ENCODE measurements around the gene DRC3. TPM values are rescaled to one million over a fixed set of nuclear protein-coding genes. Genes with fewer than 3 reads are reported as not detected.

The DRC3 gene
- total RNA-seq, 2 donors from 2014 or later: 2.0 to 2.6 TPM

DNA sequence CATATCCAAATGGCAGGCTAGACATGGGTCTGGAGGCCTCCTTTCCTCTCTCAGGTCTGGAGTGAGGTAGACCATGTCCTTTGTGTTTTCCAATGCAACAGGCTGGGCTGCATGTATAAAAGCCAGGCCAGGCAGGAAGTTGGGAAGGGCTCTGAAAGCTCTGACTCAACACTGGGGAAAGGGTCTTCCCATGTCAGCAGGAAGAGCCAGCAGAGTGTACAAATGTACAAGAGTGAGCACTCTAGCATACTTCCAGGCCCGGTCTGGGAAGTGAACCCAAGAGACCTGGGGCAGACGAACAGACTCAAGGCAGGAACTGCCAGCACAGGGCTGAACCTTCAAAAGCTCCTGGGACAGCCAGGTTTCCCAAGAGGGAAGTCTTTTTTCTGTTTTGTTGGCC lies 59.3 kb downstream of the DRC3 start:
- H3K4me1 Mint-ChIP-seq: peaks cover 28% of the 10 kb centered on the region
- DNase-seq: no peak
- Histone ChIP-seq H3K4me3 (ENCODE audit: low read length) (no peak overlapping the region), H3K9me3 (ENCODE audit: control insufficient read depth, low read length) (no peaks in the 10 kb centered on the region), H3K27me3 (ENCODE audit: control insufficient read depth, insufficient read depth, low read length, poor library complexity, severe bottlenecking) (no peaks in the 10 kb centered on the region), H3K27ac (ENCODE audit: low read depth, low read length) (no peak overlapping the region), H3K9ac (ENCODE audit: extremely low read depth, low read length, poor library complexity, severe bottlenecking) (no peak overlapping the region), H3K4me1 (ENCODE audit: control insufficient read depth, insufficient read depth, low read length) (no peaks in the 10 kb centered on the region), H3K36me3 (ENCODE audit: control insufficient read depth, insufficient read depth, low read length) (peaks cover 47% of the 10 kb centered on the region)
- H3K9me3 Mint-ChIP-seq: no peaks in the 10 kb centered on the region
- TF ChIP-seq, protein P1, sequence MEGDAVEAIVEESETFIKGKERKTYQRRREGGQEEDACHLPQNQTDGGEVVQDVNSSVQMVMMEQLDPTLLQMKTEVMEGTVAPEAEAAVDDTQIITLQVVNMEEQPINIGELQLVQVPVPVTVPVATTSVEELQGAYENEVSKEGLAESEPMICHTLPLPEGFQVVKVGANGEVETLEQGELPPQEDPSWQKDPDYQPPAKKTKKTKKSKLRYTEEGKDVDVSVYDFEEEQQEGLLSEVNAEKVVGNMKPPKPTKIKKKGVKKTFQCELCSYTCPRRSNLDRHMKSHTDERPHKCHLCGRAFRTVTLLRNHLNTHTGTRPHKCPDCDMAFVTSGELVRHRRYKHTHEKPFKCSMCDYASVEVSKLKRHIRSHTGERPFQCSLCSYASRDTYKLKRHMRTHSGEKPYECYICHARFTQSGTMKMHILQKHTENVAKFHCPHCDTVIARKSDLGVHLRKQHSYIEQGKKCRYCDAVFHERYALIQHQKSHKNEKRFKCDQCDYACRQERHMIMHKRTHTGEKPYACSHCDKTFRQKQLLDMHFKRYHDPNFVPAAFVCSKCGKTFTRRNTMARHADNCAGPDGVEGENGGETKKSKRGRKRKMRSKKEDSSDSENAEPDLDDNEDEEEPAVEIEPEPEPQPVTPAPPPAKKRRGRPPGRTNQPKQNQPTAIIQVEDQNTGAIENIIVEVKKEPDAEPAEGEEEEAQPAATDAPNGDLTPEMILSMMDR (conservative IDR thresholded peaks at IDR 0.05): no peak
- 92 to 93% methylated on average over 2 of the region's 2 CpGs for WGBS, 2 experiments (ENCODE audit: insufficient coverage in 1 of 2, insufficient read length in 1 of 2)
- peak overlapping the region; percentile 49 for H3K27ac Mint-ChIP-seq
- H3K27me3 Mint-ChIP-seq (ENCODE audit: insufficient read depth): no peaks in the 10 kb centered on the region
- peaks cover 13% of the 10 kb centered on the region for H3K36me3 Mint-ChIP-seq (ENCODE audit: low read depth)
- H3K4me3 Mint-ChIP-seq: no peak overlapping the region

DNA sequence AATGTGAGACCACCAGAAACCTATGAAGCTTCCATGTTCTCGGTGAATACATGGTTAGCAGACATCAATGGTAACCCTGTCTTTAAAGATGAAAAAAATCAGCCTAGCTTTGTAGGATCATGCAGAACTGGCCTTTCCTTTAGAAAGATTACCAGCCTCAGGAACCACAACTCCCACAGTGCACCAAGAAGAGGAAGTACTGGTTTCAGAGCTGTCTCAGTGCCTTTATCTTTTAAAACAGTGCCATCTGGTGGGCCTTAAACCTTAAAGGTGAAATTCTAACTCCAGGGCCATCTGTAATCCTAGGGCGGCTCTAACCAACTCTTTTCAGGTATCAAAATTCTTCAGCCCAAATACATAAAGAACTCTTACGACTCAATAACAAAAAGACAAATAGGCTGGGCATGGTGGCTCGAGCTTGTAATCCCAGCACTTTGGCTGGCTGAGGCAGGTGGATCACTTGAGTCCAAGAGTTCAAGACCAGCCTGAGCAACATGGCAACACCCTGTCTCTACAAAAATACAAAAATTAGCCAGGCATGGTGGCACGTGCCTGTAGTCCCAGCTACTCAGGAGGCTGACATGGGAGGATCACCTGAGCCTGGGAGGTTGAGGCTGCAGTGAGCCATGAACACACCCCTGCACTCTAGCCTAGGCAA lies 60.9 kb downstream of the DRC3 start:
- DNase-seq: peak; percentile 81
- peaks cover 36% of the 10 kb centered on the region for H3K36me3 ChIP-seq (ENCODE audit: control insufficient read depth, insufficient read depth, low read length)
- H3K27me3 Mint-ChIP-seq (ENCODE audit: insufficient read depth): no peaks in the 10 kb centered on the region
- no peak overlapping the region for H3K4me3 ChIP-seq (ENCODE audit: low read length)
- no peaks in the 10 kb centered on the region for H3K9me3 ChIP-seq (ENCODE audit: control insufficient read depth, low read length)
- H3K9ac ChIP-seq (ENCODE audit: extremely low read depth, low read length, poor library complexity, severe bottlenecking): peak overlapping the region; percentile 3
- peaks cover 32% of the 10 kb centered on the region for H3K4me1 Mint-ChIP-seq
- peak overlapping the region; percentile 93 for H3K27ac Mint-ChIP-seq
- H3K4me1 ChIP-seq (ENCODE audit: control insufficient read depth, insufficient read depth, low read length): no peaks in the 10 kb centered on the region
- H3K27ac ChIP-seq (ENCODE audit: low read depth, low read length): no peak overlapping the region
- H3K9me3 Mint-ChIP-seq: no peaks in the 10 kb centered on the region
- WGBS, 2 experiments (ENCODE audit: insufficient coverage in 1 of 2, insufficient read length in 1 of 2): 35 to 47% methylated on average over 5 of the region's 5 CpGs
- no peak overlapping the region for H3K4me3 Mint-ChIP-seq
- peaks cover 8% of the 10 kb centered on the region for H3K36me3 Mint-ChIP-seq (ENCODE audit: low read depth)
- no peaks in the 10 kb centered on the region for H3K27me3 ChIP-seq (ENCODE audit: control insufficient read depth, insufficient read depth, low read length, poor library complexity, severe bottlenecking)
- TF ChIP-seq, protein P1 (conservative IDR thresholded peaks at IDR 0.05): peak; percentile 79

DNA sequence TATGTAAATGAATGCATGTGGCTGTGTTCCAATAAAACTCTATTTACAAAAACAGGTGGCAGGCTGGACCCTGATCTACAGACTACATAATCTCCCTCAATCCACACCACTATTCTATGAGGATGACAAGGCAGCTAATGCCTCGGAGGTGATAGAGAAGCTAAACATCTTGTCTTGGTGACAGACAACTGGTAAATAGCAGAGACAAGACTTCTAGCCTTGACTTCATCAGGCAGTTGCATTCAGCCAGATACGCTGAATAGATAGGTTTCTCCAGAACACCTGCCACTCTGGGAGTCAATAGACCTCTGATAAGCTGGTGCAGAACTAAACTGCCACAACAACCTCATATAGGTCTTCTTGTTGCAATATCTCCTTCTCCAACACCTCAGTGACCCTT lies 63.0 kb downstream of the DRC3 start:
- H3K27ac ChIP-seq (ENCODE audit: low read depth, low read length): peak overlapping the region; percentile 22

More for the DNA sequence above, 63.0 kb downstream of the DRC3 start:
- H3K4me3 Mint-ChIP-seq: peak overlapping the region; percentile 1
- DNase-seq: peak; percentile 84
- H3K27ac Mint-ChIP-seq: peak overlapping the region; percentile 93
- Histone ChIP-seq H3K9me3 (ENCODE audit: control insufficient read depth, low read length) (no peaks in the 10 kb centered on the region), H3K9ac (ENCODE audit: extremely low read depth, low read length, poor library complexity, severe bottlenecking) (peak overlapping the region; percentile 33), H3K4me1 (ENCODE audit: control insufficient read depth, insufficient read depth, low read length) (no peaks in the 10 kb centered on the region), H3K4me3 (ENCODE audit: low read length) (peak overlapping the region; percentile 43), H3K27me3 (ENCODE audit: control insufficient read depth, insufficient read depth, low read length, poor library complexity, severe bottlenecking) (no peaks in the 10 kb centered on the region), H3K36me3 (ENCODE audit: control insufficient read depth, insufficient read depth, low read length) (peaks cover 33% of the 10 kb centered on the region)
- no peaks in the 10 kb centered on the region for H3K9me3 Mint-ChIP-seq
- H3K27me3 Mint-ChIP-seq (ENCODE audit: insufficient read depth): no peaks in the 10 kb centered on the region
- peaks cover 29% of the 10 kb centered on the region for H3K4me1 Mint-ChIP-seq
- TF ChIP-seq, protein P1 (conservative IDR thresholded peaks at IDR 0.05): no peak
- 19 to 71% methylated on average over 1 to 2 of the region's 2 CpGs for WGBS, 2 experiments (ENCODE audit: insufficient coverage in 1 of 2, insufficient read length in 1 of 2)
- peaks cover 8% of the 10 kb centered on the region for H3K36me3 Mint-ChIP-seq (ENCODE audit: low read depth)
